ENCODE data around the gene EZH2. TPM values are rescaled to one million over a fixed set of nuclear protein-coding genes. Genes with fewer than 3 reads are reported as not detected.

EZH2 gene
- total and polyA plus RNA-seq, 2 of the 4 experiments (the other 2 are of a cell fraction): 13.1 to 19.8 TPM

- no peak overlapping the region for H3K4me2 ChIP-seq (ENCODE audit: low read depth, low read length)
- no peak overlapping the region for H3K14ac ChIP-seq (replicated peaks; ENCODE audit: low read depth, low read length)
- H2AFZ ChIP-seq (replicated peaks; ENCODE audit: low read length, poor library complexity): no peak overlapping the region
- H3K9me3 ChIP-seq (ENCODE audit: control insufficient read depth, insufficient read depth, low read length): no peaks in the 10 kb centered on the region
- no peak overlapping the region for H4K91ac ChIP-seq (ENCODE audit: insufficient read depth, low read depth, low read length)
- H4K5ac ChIP-seq (ENCODE audit: low read depth, low read length): no peak overlapping the region
- DNase-seq: no peak
- H3K27ac ChIP-seq (ENCODE audit: insufficient read depth, low read length): no peak overlapping the region
- no peak for ATAC-seq (ENCODE audit: low read depth)
- H3K9me1 ChIP-seq (ENCODE audit: insufficient read depth, low read length): no peaks in the 10 kb centered on the region
- no peak overlapping the region for H3K9ac ChIP-seq (ENCODE audit: low read depth, low read length)
- BruUV-seq (replicated peaks): no TSS peak
- no peak overlapping the region for H2BK5ac ChIP-seq (ENCODE audit: low read depth, low read length, poor library complexity, severe bottlenecking)
- no peak overlapping the region for H3K18ac ChIP-seq (ENCODE audit: low read depth, low read length)
- no peak overlapping the region for H2BK20ac ChIP-seq (ENCODE audit: low read depth, low read length)
- H3K36me3 ChIP-seq (ENCODE audit: control insufficient read depth, insufficient read depth, low read length): no peaks in the 10 kb centered on the region
- H3K56ac ChIP-seq (ENCODE audit: extremely low read depth, insufficient read depth, low read length): no peak overlapping the region
- intact Hi-C loops (cut with micrococcal nuclease): no loop called here
- no peak overlapping the region for H4K8ac ChIP-seq (ENCODE audit: low read depth in 2 of 2, low read length in 2 of 2)
- no peak overlapping the region for H3K4ac ChIP-seq (ENCODE audit: low read depth, low read length)
- H4K20me1 ChIP-seq (ENCODE audit: insufficient read depth, low read length): no peaks in the 10 kb centered on the region
- no peak overlapping the region for H3K4me3 ChIP-seq (ENCODE audit: insufficient read depth, low read depth, low read length)
- ChIA-PET CTCF (no interaction called here), POLR2A (ENCODE audit: unreplicated experiment) (no interaction called here)
- H2BK15ac ChIP-seq (ENCODE audit: low read depth, low read length): no peak overlapping the region
- H3K79me1 ChIP-seq (ENCODE audit: low read depth in 1 of 2, low read length in 2 of 2): no peaks in the 10 kb centered on the region
- no peak overlapping the region for H2BK120ac ChIP-seq (ENCODE audit: low read depth, low read length)
- WGBS, 2 experiments (ENCODE audit: extremely low coverage in 2 of 2, insufficient read length in 1 of 2): no CpG with 5 or more reads among the region's 10 CpGs
- dilution Hi-C loops (cut with HindIII; ENCODE audit: low sequenced_read_pairs, unreplicated experiment): no loop called here
- H2AK5ac ChIP-seq (ENCODE audit: low read depth, low read length): no peak overlapping the region
- in situ Hi-C loops (cut with MboI; ENCODE audit: low sequenced_read_pairs): no loop called here
- H3K23ac ChIP-seq (ENCODE audit: low read depth, low read length): no peak overlapping the region
- H3K4me1 ChIP-seq (ENCODE audit: control insufficient read depth, insufficient read depth, low read length): no peaks in the 10 kb centered on the region
- no peak overlapping the region for H2AK9ac ChIP-seq (replicated peaks; ENCODE audit: low read depth, low read length, poor library complexity)
- peaks cover 3% of the 10 kb centered on the region; the same call in 1 of the 2 replicates for H3K27me3 ChIP-seq (ENCODE audit: control insufficient read depth, insufficient read depth, low read length)
- TF ChIP-seq SMC3 (IDR thresholded peaks at IDR 0.05; ENCODE audit: low read depth, low read length): no peak
- no peak for TF ChIP-seq FOS (IDR thresholded peaks at IDR 0.05; ENCODE audit: low read depth, low read length)
- no peak for TF ChIP-seq RFX5 (IDR thresholded peaks at IDR 0.05; ENCODE audit: low read depth, low read length)
- TF ChIP-seq CEBPB (IDR thresholded peaks at IDR 0.05; ENCODE audit: low read depth, low read length): no peak
- no peak for TF ChIP-seq RAD21 (IDR thresholded peaks at IDR 0.05; ENCODE audit: low read length)
- TF ChIP-seq MXI1 (IDR thresholded peaks at IDR 0.05; ENCODE audit: borderline replicate concordance, low read depth, low read length): no peak
- no peak for TF ChIP-seq ELK1 (IDR thresholded peaks at IDR 0.05; ENCODE audit: borderline replicate concordance, low read depth, low read length)
- no peak for TF ChIP-seq MAFK (IDR thresholded peaks at IDR 0.05; ENCODE audit: low read depth, low read length)
- no peak for TF ChIP-seq RCOR1 (IDR thresholded peaks at IDR 0.05; ENCODE audit: insufficient replicate concordance, low read length)
- no peak for TF ChIP-seq BHLHE40 (IDR thresholded peaks at IDR 0.05; ENCODE audit: low read depth, low read length)
- no peak for TF ChIP-seq MAZ (IDR thresholded peaks at IDR 0.05; ENCODE audit: borderline replicate concordance, low read depth, low read length)
- no peak for TF ChIP-seq USF2 (IDR thresholded peaks at IDR 0.05; ENCODE audit: low read depth, low read length)
- TF ChIP-seq, protein P1, sequence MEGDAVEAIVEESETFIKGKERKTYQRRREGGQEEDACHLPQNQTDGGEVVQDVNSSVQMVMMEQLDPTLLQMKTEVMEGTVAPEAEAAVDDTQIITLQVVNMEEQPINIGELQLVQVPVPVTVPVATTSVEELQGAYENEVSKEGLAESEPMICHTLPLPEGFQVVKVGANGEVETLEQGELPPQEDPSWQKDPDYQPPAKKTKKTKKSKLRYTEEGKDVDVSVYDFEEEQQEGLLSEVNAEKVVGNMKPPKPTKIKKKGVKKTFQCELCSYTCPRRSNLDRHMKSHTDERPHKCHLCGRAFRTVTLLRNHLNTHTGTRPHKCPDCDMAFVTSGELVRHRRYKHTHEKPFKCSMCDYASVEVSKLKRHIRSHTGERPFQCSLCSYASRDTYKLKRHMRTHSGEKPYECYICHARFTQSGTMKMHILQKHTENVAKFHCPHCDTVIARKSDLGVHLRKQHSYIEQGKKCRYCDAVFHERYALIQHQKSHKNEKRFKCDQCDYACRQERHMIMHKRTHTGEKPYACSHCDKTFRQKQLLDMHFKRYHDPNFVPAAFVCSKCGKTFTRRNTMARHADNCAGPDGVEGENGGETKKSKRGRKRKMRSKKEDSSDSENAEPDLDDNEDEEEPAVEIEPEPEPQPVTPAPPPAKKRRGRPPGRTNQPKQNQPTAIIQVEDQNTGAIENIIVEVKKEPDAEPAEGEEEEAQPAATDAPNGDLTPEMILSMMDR (conservative IDR thresholded peaks at IDR 0.05; ENCODE audit: low read depth, low read length): no peak
- TF ChIP-seq CHD1 (IDR thresholded peaks at IDR 0.05; ENCODE audit: low read depth, low read length): no peak
- TF ChIP-seq NFE2L2 (IDR thresholded peaks at IDR 0.05; ENCODE audit: low read depth, low read length): no peak
These were observed 43.3 kb upstream of the EZH2 start for GRCh38 chr7:148927123-148928045.
